ENCODE measurements around the gene USP19.

The USP19 gene

DNA sequence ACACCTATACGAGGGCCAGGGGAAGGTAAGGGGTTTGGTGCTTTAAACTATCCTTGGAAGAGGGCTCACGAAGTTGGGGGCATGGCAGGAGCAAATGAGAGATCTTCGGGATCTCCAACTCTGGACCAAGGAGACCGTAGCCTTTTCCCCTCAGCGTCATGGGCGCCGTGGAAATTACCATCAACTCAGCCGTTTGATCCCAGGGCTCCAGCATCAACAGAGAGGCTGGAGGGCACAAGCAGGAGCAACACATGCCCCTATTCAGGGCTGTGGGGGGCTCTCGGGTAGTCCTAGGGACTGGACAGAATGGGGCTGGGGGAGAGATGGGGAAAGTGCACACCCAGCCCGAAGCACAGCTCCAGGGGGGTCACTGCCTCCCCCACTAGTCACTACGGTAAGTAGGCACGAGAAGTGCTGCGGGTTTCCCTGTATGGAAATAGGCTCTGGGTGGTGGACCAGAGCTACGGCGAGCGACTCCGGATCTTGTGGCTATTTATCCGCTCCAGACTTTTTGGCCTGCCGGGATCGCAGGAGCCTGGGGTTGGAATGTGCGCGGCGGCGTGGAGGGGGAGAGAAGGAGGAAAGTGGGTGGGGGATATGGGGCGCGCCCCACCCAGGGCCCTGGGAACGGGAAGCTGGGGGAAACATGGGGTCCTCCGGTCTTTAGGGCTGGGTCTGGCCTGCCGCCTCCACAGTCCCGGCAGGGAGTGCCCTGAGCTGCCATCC, 12.8 kb upstream of the USP19 start:
- ATAC-seq (ENCODE audit: low read depth) (peak; percentile 55), DNase-seq (ENCODE audit: low spot score) (no peak)
- no peaks in the 10 kb centered on the region for H3K27me3 ChIP-seq (ENCODE audit: insufficient read depth, poor library complexity, severe bottlenecking)
- H3K4me1 ChIP-seq (ENCODE audit: insufficient read depth, poor library complexity, severe bottlenecking) = no peaks in the 10 kb centered on the region
- H3K9me3 ChIP-seq (ENCODE audit: severe bottlenecking) = no peaks in the 10 kb centered on the region
- TF ChIP-seq, protein P1, sequence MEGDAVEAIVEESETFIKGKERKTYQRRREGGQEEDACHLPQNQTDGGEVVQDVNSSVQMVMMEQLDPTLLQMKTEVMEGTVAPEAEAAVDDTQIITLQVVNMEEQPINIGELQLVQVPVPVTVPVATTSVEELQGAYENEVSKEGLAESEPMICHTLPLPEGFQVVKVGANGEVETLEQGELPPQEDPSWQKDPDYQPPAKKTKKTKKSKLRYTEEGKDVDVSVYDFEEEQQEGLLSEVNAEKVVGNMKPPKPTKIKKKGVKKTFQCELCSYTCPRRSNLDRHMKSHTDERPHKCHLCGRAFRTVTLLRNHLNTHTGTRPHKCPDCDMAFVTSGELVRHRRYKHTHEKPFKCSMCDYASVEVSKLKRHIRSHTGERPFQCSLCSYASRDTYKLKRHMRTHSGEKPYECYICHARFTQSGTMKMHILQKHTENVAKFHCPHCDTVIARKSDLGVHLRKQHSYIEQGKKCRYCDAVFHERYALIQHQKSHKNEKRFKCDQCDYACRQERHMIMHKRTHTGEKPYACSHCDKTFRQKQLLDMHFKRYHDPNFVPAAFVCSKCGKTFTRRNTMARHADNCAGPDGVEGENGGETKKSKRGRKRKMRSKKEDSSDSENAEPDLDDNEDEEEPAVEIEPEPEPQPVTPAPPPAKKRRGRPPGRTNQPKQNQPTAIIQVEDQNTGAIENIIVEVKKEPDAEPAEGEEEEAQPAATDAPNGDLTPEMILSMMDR (IDR thresholded peaks at IDR 0.05; ENCODE audit: poor library complexity, severe bottlenecking) = no peak
- H3K4me3 ChIP-seq (ENCODE audit: severe bottlenecking) = peak overlapping the region; percentile 25
- no peaks in the 10 kb centered on the region for H3K36me3 ChIP-seq (ENCODE audit: low read depth)
- H3K27ac ChIP-seq (ENCODE audit: poor library complexity, severe bottlenecking) = no peak overlapping the region

DNA sequence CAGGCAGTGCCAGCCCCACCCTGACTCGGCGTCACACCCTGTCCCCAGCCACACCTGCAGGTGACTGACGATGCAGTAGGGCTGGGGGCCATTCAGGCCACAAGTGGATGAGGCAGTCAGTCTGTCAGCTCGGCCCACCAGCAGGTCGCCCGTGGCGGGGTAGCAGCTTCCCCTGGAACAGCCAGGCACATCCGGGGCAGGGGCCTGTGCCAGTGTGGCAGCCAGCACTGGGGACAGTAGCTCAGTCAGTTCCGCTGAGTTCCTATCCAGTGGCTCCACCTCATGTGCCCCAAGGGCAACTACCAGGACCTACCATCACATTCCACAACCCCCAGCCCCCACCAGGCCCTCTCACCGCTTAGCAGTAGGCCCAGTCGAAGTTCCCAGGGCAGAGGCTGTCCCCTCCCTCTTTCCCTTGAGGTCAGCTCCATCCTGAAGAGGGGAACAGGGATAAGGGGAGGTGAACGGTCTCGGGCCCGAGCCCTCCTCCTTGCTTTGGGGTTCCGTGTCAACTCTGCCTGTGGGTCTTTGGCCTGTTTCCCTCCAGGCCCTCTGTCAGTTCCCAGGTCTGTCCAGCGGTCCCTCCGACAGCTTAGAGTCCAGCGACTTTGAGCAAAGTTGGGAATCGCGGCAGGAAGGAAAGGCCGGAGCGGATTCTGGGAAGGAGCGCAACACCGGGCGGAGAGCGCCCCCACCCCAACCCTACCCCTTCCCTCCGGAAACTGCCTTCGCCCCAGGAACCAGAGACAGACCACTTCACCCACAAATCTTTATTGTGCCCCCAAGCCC, 12.0 kb upstream of the USP19 start, which contains the start of gene LAMB2:
Gene LAMB2 (minus strand): TSS at position 614 of the 789 bp plus-strand sequence. CDS start 183 bp downstream, at position 431.
- Histone ChIP-seq H3K9me3 (ENCODE audit: severe bottlenecking) (no peaks in the 10 kb centered on the region), H3K4me1 (ENCODE audit: insufficient read depth, poor library complexity, severe bottlenecking) (no peaks in the 10 kb centered on the region), H3K27ac (ENCODE audit: poor library complexity, severe bottlenecking) (no peak within 1 kb of the TSS), H3K27me3 (ENCODE audit: insufficient read depth, poor library complexity, severe bottlenecking) (no peaks in the 10 kb centered on the region), H3K4me3 (ENCODE audit: severe bottlenecking) (peak within 1 kb of the TSS; percentile 25), H3K36me3 (ENCODE audit: low read depth) (no peaks in the 10 kb centered on the region)
- DNase-seq (ENCODE audit: low spot score) (no peak), ATAC-seq (ENCODE audit: low read depth) (peak; percentile 17; the same call in 1 of the 3 replicates)
- TF ChIP-seq, protein P1 (IDR thresholded peaks at IDR 0.05; ENCODE audit: poor library complexity, severe bottlenecking) = no peak

- Histone ChIP-seq H3K27me3 (ENCODE audit: insufficient read depth, poor library complexity, severe bottlenecking) (no peaks in the 10 kb centered on the region), H3K27ac (ENCODE audit: poor library complexity, severe bottlenecking) (no peak overlapping the region), H3K4me3 (ENCODE audit: severe bottlenecking) (peak overlapping the region; percentile 25), H3K9me3 (ENCODE audit: severe bottlenecking) (no peaks in the 10 kb centered on the region), H3K4me1 (ENCODE audit: insufficient read depth, poor library complexity, severe bottlenecking) (no peaks in the 10 kb centered on the region), H3K36me3 (ENCODE audit: low read depth) (no peaks in the 10 kb centered on the region)
- TF ChIP-seq, protein P1 (IDR thresholded peaks at IDR 0.05; ENCODE audit: poor library complexity, severe bottlenecking) = no peak
- ATAC-seq (ENCODE audit: low read depth) (no peak), DNase-seq (ENCODE audit: low spot score) (no peak)
These were observed 11.4 kb upstream of the USP19 start for GRCh38 chr3:49132073-49132436.

DNA sequence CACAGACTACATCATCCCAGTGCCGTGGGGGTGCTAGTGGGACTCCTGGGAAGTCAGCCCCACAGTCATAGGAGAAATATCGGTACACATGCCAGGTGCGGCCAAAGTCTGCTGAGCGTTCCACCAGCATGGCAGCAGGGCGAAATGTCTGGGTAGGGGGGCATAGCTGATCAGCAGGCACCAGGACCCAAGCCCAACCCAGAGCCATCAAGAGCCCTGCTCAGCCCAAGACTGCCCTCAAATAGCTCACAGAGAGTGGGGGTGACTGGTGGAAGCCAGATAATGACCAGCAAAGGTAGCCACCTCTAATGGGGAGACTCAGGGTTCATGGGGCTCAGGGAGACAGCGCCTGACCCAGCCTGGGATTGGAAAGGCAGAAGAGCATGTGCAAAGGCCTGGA, 11.0 kb upstream of the USP19 start:
- no peaks in the 10 kb centered on the region for H3K4me1 ChIP-seq (ENCODE audit: insufficient read depth, poor library complexity, severe bottlenecking)
- no peak for DNase-seq (ENCODE audit: low spot score)
- no peak for ATAC-seq (ENCODE audit: low read depth)
- no peaks in the 10 kb centered on the region for H3K27me3 ChIP-seq (ENCODE audit: insufficient read depth, poor library complexity, severe bottlenecking)
- no peak overlapping the region for H3K4me3 ChIP-seq (ENCODE audit: severe bottlenecking)
- no peaks in the 10 kb centered on the region for H3K9me3 ChIP-seq (ENCODE audit: severe bottlenecking)
- H3K36me3 ChIP-seq (ENCODE audit: low read depth) = no peaks in the 10 kb centered on the region
- TF ChIP-seq, protein P1 (IDR thresholded peaks at IDR 0.05; ENCODE audit: poor library complexity, severe bottlenecking) = no peak
- no peak overlapping the region for H3K27ac ChIP-seq (ENCODE audit: poor library complexity, severe bottlenecking)
